Measurements from ENCODE around the gene GAGE12C. TPM values are rescaled to one million over a fixed set of nuclear protein-coding genes. Genes with fewer than 3 reads are reported as not detected.
"Not testable (repeated sequence)": the region's sequence is repeated elsewhere in the genome, so short reads cannot be mapped to it uniquely, and the experiment has no call there.

Gene GAGE12C
- total RNA-seq (2014; rRNA removed; shearing (Covaris generic)): not detected in 2 replicates

GRCh38 chrX:49531877-49532276 lies at the start of gene GAGE12C:
TSS of gene GAGE12C (plus strand) at chrX:49532177. CDS start at chrX:49533332, 1,155 bp downstream.
- DNase-seq (ENCODE audit: low spot score): not testable (repeated sequence)

- DNase-seq (ENCODE audit: low spot score): not testable (repeated sequence)
Measured at GRCh38 chrX:49541433-49541832, 9.5 kb downstream of the GAGE12C start, which contains the start of gene GAGE12D. TSS of gene GAGE12D (plus strand) at chrX:49541733. CDS start at chrX:49542888, 1,155 bp downstream.

GRCh38 chrX:49550989-49551388 lies 19.0 kb downstream of the GAGE12C start, which contains the start of gene GAGE12E:
TSS of gene GAGE12E (plus strand) at chrX:49551289. CDS start at chrX:49552444, 1,155 bp downstream.
- not testable (repeated sequence) for DNase-seq (ENCODE audit: low spot score)

GRCh38 chrX:49560542-49560941 lies 28.6 kb downstream of the GAGE12C start, which contains the start of gene GAGE12F:
TSS of gene GAGE12F (plus strand) at chrX:49560842. CDS start at chrX:49561997, 1,155 bp downstream.
- not testable (repeated sequence) for DNase-seq (ENCODE audit: low spot score)

GRCh38 chrX:49568728-49569127 lies 36.8 kb downstream of the GAGE12C start:
- not testable (repeated sequence) for DNase-seq (ENCODE audit: low spot score)

- not testable (repeated sequence) for DNase-seq (ENCODE audit: low spot score)
Measured at GRCh38 chrX:49569152-49569551, 37.2 kb downstream of the GAGE12C start.

- DNase-seq (ENCODE audit: low spot score): not testable (repeated sequence)
Measured at GRCh38 chrX:49570100-49570499, 38.1 kb downstream of the GAGE12C start, which contains the start of gene GAGE12G. TSS of gene GAGE12G (plus strand) at chrX:49570400. CDS start at chrX:49571555, 1,155 bp downstream.

GRCh38 chrX:49579649-49580048 lies 47.7 kb downstream of the GAGE12C start, which contains the start of gene GAGE12H:
TSS of gene GAGE12H (plus strand) at chrX:49579949. CDS start at chrX:49581104, 1,155 bp downstream.
- DNase-seq (ENCODE audit: low spot score): not testable (repeated sequence)

Small RNA genes within 50 kb of the gene (small RNA-seq; reads per million reads assigned to genes)
- not detected for gene GAGE12B

Other genes starting within 250 kb of the GAGE12C start
- not detected in 2 replicates for gene GAGE10, start 228.5 kb upstream of the GAGE12C start, total RNA-seq (2014; rRNA removed; shearing (Covaris generic))
- not detected in 2 replicates for gene GAGE12J, start 210.1 kb upstream of the GAGE12C start, total RNA-seq (2014; rRNA removed; shearing (Covaris generic))
- gene GAGE13, start 200.6 kb upstream of the GAGE12C start, total RNA-seq (2014; rRNA removed; shearing (Covaris generic)): not detected in 2 replicates
- not detected in 2 replicates for gene GAGE12D, start 9.6 kb downstream of the GAGE12C start, total RNA-seq (2014; rRNA removed; shearing (Covaris generic))
- gene GAGE12E, start 19.1 kb downstream of the GAGE12C start, total RNA-seq (2014; rRNA removed; shearing (Covaris generic)): not detected in 2 replicates
- not detected in 2 replicates for gene GAGE12F, start 28.7 kb downstream of the GAGE12C start, total RNA-seq (2014; rRNA removed; shearing (Covaris generic))
- gene GAGE12G, start 38.2 kb downstream of the GAGE12C start, total RNA-seq (2014; rRNA removed; shearing (Covaris generic)): not detected in 2 replicates
- not detected in 2 replicates for gene GAGE12H, start 47.8 kb downstream of the GAGE12C start, total RNA-seq (2014; rRNA removed; shearing (Covaris generic))
- not detected in 2 replicates for gene GAGE2A, start 57.3 kb downstream of the GAGE12C start, total RNA-seq (2014; rRNA removed; shearing (Covaris generic))
- not detected in 2 replicates for gene GAGE1, start 66.8 kb downstream of the GAGE12C start, total RNA-seq (2014; rRNA removed; shearing (Covaris generic))
- gene PAGE1, start 163.8 kb downstream of the GAGE12C start, total RNA-seq (2014; rRNA removed; shearing (Covaris generic)): not detected in 2 replicates